ENCODE measurements around the gene GART. TPM values are rescaled to one million over a fixed set of nuclear protein-coding genes. Genes with fewer than 3 reads are reported as not detected.

The GART gene
- total and polyA plus RNA-seq, 2 of the 4 experiments (the other 2 are of a cell fraction) = 29.9 to 73.8 TPM

DNA sequence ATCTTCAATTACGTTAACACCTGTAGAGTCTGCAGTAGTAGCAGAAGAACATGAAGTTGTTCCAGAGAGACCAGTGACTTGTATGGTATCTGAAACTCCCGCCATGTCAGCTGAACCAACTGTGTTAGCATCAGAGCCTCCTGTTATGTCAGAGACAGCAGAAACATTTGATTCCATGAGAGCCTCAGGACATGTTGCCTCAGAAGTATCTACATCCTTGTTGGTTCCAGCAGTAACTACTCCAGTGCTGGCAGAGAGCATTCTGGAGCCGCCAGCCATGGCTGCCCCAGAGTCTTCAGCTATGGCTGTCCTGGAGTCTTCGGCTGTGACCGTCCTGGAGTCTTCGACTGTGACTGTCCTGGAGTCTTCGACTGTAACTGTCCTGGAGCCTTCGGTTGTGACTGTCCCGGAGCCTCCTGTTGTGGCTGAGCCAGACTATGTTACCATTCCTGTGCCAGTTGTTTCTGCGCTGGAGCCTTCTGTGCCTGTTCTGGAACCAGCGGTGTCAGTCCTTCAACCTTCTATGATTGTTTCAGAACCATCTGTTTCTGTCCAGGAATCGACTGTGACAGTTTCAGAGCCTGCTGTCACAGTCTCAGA is 11.2 kb upstream of the GART start:
- Histone ChIP-seq H2BK5ac (ENCODE audit: low read depth, low read length, poor library complexity, severe bottlenecking) (no peak overlapping the region), H2AK9ac (replicated peaks; ENCODE audit: low read depth, low read length, poor library complexity) (no peak overlapping the region), H3K79me1 (ENCODE audit: low read depth in 1 of 2, low read length in 2 of 2) (peaks cover 44 to 71% of the 10 kb centered on the region in 2 experiments), H3K4me1 (ENCODE audit: control insufficient read depth, insufficient read depth, low read length) (no peaks in the 10 kb centered on the region), H3K4me2 (ENCODE audit: low read depth, low read length) (no peak overlapping the region), H3K4me3 (ENCODE audit: insufficient read depth, low read depth, low read length) (no peak overlapping the region), H3K14ac (replicated peaks; ENCODE audit: low read depth, low read length) (no peak overlapping the region), H2AFZ (replicated peaks; ENCODE audit: low read length, poor library complexity) (no peak overlapping the region), H4K8ac (ENCODE audit: low read depth in 2 of 2, low read length in 2 of 2) (no peak overlapping the region), H2BK20ac (ENCODE audit: low read depth, low read length) (no peak overlapping the region), H2BK15ac (ENCODE audit: low read depth, low read length) (no peak overlapping the region), H4K5ac (ENCODE audit: low read depth, low read length) (no peak overlapping the region), H3K4ac (ENCODE audit: low read depth, low read length) (no peak overlapping the region), H3K23ac (ENCODE audit: low read depth, low read length) (no peak overlapping the region), H2BK120ac (ENCODE audit: low read depth, low read length) (no peak overlapping the region), H3K9me3 (ENCODE audit: control insufficient read depth, insufficient read depth, low read length) (no peaks in the 10 kb centered on the region), H3K27me3 (ENCODE audit: control insufficient read depth, insufficient read depth, low read length) (no peaks in the 10 kb centered on the region), H3K27ac (ENCODE audit: insufficient read depth, low read length) (no peak overlapping the region), H3K9me1 (ENCODE audit: insufficient read depth, low read length) (peaks cover 19% of the 10 kb centered on the region), H3K18ac (ENCODE audit: low read depth, low read length) (no peak overlapping the region), H2AK5ac (ENCODE audit: low read depth, low read length) (no peak overlapping the region), H3K56ac (ENCODE audit: extremely low read depth, insufficient read depth, low read length) (no peak overlapping the region), H4K20me1 (ENCODE audit: insufficient read depth, low read length) (peaks cover 95% of the 10 kb centered on the region), H3K9ac (ENCODE audit: low read depth, low read length) (no peak overlapping the region), H4K91ac (ENCODE audit: insufficient read depth, low read depth, low read length) (no peak overlapping the region), H3K36me3 (ENCODE audit: control insufficient read depth, insufficient read depth, low read length) (peaks cover 68% of the 10 kb centered on the region)
- ChIA-PET CTCF (interaction anchor here (0.6 kb wide), 1 partner anchor 38 kb away, joined by 3 read pairs; no protein-coding TSS in a partner anchor), POLR2A (ENCODE audit: unreplicated experiment) (interaction anchor here (1.3 kb wide), 1 partner anchor 10 kb away, joined by 3 read pairs; the partner anchor contains the start of gene SON)
- dilution Hi-C loops (cut with HindIII; ENCODE audit: low sequenced_read_pairs, unreplicated experiment) (no loop called here), in situ Hi-C loops (cut with MboI; ENCODE audit: low sequenced_read_pairs) (no loop called here), intact Hi-C loops (cut with micrococcal nuclease) (no loop called here)
- no TSS peak for BruUV-seq (replicated peaks)
- ATAC-seq (ENCODE audit: low read depth) = no peak
- no peak for DNase-seq
- TF ChIP-seq, protein P1, sequence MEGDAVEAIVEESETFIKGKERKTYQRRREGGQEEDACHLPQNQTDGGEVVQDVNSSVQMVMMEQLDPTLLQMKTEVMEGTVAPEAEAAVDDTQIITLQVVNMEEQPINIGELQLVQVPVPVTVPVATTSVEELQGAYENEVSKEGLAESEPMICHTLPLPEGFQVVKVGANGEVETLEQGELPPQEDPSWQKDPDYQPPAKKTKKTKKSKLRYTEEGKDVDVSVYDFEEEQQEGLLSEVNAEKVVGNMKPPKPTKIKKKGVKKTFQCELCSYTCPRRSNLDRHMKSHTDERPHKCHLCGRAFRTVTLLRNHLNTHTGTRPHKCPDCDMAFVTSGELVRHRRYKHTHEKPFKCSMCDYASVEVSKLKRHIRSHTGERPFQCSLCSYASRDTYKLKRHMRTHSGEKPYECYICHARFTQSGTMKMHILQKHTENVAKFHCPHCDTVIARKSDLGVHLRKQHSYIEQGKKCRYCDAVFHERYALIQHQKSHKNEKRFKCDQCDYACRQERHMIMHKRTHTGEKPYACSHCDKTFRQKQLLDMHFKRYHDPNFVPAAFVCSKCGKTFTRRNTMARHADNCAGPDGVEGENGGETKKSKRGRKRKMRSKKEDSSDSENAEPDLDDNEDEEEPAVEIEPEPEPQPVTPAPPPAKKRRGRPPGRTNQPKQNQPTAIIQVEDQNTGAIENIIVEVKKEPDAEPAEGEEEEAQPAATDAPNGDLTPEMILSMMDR (conservative IDR thresholded peaks at IDR 0.05; ENCODE audit: low read depth, low read length) = no peak
- no peak for TF ChIP-seq CHD1 (IDR thresholded peaks at IDR 0.05; ENCODE audit: low read depth, low read length)
- TF ChIP-seq RAD21 (IDR thresholded peaks at IDR 0.05; ENCODE audit: low read length) = no peak
- TF ChIP-seq CEBPB (IDR thresholded peaks at IDR 0.05; ENCODE audit: low read depth, low read length) = no peak
- no peak for TF ChIP-seq RFX5 (IDR thresholded peaks at IDR 0.05; ENCODE audit: low read depth, low read length)
- 94% methylated on average over 9 of the region's 12 CpGs; no CpG with 5 or more reads in 1 of the 2 experiments for WGBS, 2 experiments (ENCODE audit: extremely low coverage in 2 of 2, insufficient read length in 1 of 2)

Data from IMR-90 (cell line).